ENCODE data around the gene SOD2.

DNA sequence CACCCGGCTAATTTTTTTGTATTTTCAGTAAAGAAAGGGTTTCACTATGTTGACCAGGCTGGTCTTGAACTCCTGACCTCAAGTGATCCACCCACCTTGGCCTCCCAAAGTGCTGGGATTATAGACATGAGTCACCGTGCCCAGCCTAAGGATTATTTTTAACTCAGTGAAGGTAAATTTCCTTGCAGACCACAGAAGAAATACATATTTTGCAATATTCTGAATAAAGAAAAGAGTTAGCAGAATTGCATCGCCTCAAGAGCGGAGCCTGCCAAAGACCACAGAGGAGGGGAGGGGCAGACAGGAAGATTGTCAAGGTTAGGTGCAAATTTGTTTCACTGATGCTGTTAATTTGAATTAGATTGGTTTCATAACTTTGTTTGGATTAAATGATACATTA, 47.4 kb downstream of the SOD2 start:
- no peak for TF ChIP-seq TAF1 (conservative IDR thresholded peaks at IDR 0.05)
- TF ChIP-seq RAD21 (IDR thresholded peaks at IDR 0.05), result no peak
